Esophagus squamous epithelium (tissue), 5 donors: ENCODE data around the gene LRRC45. TPM values are rescaled to one million over a fixed set of nuclear protein-coding genes. Genes with fewer than 3 reads are reported as not detected.

Source experiments
- DNase-seq: peaks from one replicate; lab custom pipeline; 2025; lab: John Stamatoyannopoulos, UW
- H3K27ac ChIP-seq, 4 donors: fragments of 200-600 bp; sonication (generic); one replicate each; pipeline ENCODE4 v1.5.1; 2016 to 2019; ENCODE audit warnings: mild to moderate bottlenecking in 1 of 4
- H3K27me3 ChIP-seq, 4 donors: fragments of 200-600 bp; sonication (generic); 1 replicate in 3 of 4; 2 replicates in 1 of 4; pipeline versions ENCODE4 v1.5.1 to v1.6.0; 2017 to 2021; ENCODE audit warnings: antibody characterized with exemption in 1 of 4
- H3K36me3 ChIP-seq, 3 donors: fragments of 200-600 bp; sonication (generic); one replicate each; pipeline ENCODE4 v1.5.1; 2016 to 2019
- H3K4me1 ChIP-seq, 3 donors: fragments of 200-600 bp; sonication (generic); one replicate each; pipeline ENCODE4 v1.5.1; 2017 to 2019
- H3K4me3 ChIP-seq, 4 donors: fragments of 200-600 bp; sonication (generic); 1 replicate in 3 of 4; 2 replicates in 1 of 4; pipeline ENCODE4 v1.5.1; 2016 to 2019; ENCODE audit warnings: mild to moderate bottlenecking in 2 of 4, moderate library complexity in 1 of 4
- H3K9me3 ChIP-seq, 3 donors: fragments of 200-600 bp; sonication (generic); one replicate each; pipeline ENCODE4 v1.5.1; 2016 to 2019
- POLR2A ChIP-seq, 4 donors: fragments of 450-650 bp; IDR thresholded peaks; one replicate each; pipeline ENCODE4 v1.6.1; 2017; ENCODE audit warnings: antibody characterized with exemption in 4 of 4, mild to moderate bottlenecking in 4 of 4, moderate library complexity in 3 of 4
- WGBS, 2 donors: methylation state at CpG; one replicate each; pipeline ENCODE4 v1.1.5; 2018; 5-methylcytosine and 5-hydroxymethylcytosine counted together
- intact Hi-C: fragments of 100-400 bp; cut with DNase I; formaldehyde crosslinking; loops from one replicate; pipeline ENCODE4 v1.15.0; 2022
- total RNA-seq, 4 donors: library from RNA; depleted of rRNA; stranded (reverse); fragments of >200 nt; gene quantifications; one replicate each; pipeline ENCODE4 v1.1.0, GENCODE V29; 2016
- TF ChIP-seq, protein P1 (sequence below), 6 experiments: fragments of 450-650 bp in 4 of 6; fragments of 200-600 bp in 2 of 6; sonication (generic) in 2 of 6; IDR thresholded peaks; one replicate each; pipeline ENCODE4 v1.5.1; 2016 to 2019; ENCODE audit warnings: antibody characterized with exemption in 6 of 6, mild to moderate bottlenecking in 4 of 6, moderate library complexity in 4 of 6
- donor health status: DM: yes; HTN: yes; CAD: no.

The LRRC45 gene
- total RNA-seq, 4 donors from 2014 or later, result 9.7 to 21.2 (median 18.3) TPM

DNA sequence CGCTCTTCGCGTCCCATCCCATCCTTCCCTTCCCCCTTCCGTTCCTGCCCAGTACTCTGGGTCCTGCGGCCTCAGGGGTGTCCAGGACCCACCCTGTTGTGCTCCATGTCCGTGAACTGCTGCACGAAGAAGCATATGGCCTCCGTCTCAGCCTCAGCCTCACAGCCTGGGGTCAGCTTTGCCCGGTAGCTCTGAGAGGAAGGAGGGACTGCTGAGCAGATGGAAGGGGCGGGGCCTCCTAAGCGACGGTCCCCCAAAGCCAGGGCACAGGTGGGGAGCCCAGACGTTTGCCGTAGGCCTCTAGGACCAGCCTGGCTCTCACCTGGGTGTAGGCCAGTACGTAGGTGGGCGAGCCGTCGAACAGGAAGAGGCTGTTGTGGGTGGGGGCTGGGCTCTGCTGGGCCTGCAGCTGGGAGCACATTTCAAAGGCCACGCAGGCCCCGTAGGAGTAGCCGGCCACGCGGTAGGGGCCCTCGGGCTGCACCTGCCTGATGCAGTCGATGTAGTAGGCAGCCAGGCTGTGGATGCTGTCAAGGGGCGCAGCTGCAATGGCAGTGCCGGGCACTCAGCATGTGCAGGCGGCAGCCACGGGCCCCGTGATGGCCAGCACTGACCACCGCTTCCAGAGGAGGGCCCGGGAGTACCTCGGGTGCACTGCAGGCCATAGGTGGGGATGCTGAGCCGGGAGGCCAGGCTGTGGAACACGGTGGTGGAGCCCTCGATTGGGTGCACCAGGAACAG, 57.1 kb downstream of the LRRC45 start:
- WGBS, 2 donors, result 89 to 92% methylated on average over 9 to 16 of the region's 36 CpGs
- intact Hi-C loops, result no loop called here
- Histone ChIP-seq H3K36me3 (peaks cover 51 to 82% (median 58%) of the 10 kb centered on the region in 3 donors), H3K4me3 (no peak overlapping the region), H3K4me1 (peaks cover 0 to 6% (median 0%) of the 10 kb centered on the region in 3 donors), H3K27ac (no peak overlapping the region), H3K27me3 (no peaks in the 10 kb centered on the region), H3K9me3 (no peaks in the 10 kb centered on the region)
- DNase-seq, result no peak
- no peak for TF ChIP-seq POLR2A (IDR thresholded peaks at IDR 0.05)
- TF ChIP-seq, protein P1, sequence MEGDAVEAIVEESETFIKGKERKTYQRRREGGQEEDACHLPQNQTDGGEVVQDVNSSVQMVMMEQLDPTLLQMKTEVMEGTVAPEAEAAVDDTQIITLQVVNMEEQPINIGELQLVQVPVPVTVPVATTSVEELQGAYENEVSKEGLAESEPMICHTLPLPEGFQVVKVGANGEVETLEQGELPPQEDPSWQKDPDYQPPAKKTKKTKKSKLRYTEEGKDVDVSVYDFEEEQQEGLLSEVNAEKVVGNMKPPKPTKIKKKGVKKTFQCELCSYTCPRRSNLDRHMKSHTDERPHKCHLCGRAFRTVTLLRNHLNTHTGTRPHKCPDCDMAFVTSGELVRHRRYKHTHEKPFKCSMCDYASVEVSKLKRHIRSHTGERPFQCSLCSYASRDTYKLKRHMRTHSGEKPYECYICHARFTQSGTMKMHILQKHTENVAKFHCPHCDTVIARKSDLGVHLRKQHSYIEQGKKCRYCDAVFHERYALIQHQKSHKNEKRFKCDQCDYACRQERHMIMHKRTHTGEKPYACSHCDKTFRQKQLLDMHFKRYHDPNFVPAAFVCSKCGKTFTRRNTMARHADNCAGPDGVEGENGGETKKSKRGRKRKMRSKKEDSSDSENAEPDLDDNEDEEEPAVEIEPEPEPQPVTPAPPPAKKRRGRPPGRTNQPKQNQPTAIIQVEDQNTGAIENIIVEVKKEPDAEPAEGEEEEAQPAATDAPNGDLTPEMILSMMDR (IDR thresholded peaks at IDR 0.05), result no peak

Other genes starting within 250 kb of the LRRC45 start
- not detected for gene GCGR, start 219.2 kb upstream of the LRRC45 start, total RNA-seq
- gene MCRIP1, start 190.0 kb upstream of the LRRC45 start, total RNA-seq, result 10 to 100 TPM in 3 of 4 donors, 1 to 10 TPM in 1; 8.7 to 28.0 (median 13.2) TPM
- not detected for gene PPP1R27, start 188.3 kb upstream of the LRRC45 start, total RNA-seq
- 1,000 to 10,000 TPM in 3 of 4 donors, 100 to 1,000 TPM in 1; 459 to 2,191 (median 1,569) TPM for gene P4HB, start 162.8 kb upstream of the LRRC45 start, total RNA-seq
- 100 to 1,000 TPM; 166 to 239 (median 176) TPM for gene ARHGDIA, start 152.0 kb upstream of the LRRC45 start, total RNA-seq
- gene ALYREF, start 131.7 kb upstream of the LRRC45 start, total RNA-seq, result 100 to 1,000 TPM in 2 of 4 donors, 10 to 100 TPM in 2; 75.3 to 133 (median 95.0) TPM
- gene ANAPC11, start 131.6 kb upstream of the LRRC45 start, total RNA-seq, result 100 to 1,000 TPM in 3 of 4 donors, 10 to 100 TPM in 1; 92.9 to 133 (median 104) TPM
- 1 to 10 TPM in 3 of 4 donors, under 1 TPM in 1; 0.53 to 7.4 (median 1.5) TPM for gene NPB, start 121.1 kb upstream of the LRRC45 start, total RNA-seq
- 10 to 100 TPM; 18.6 to 38.5 (median 34.6) TPM for gene PCYT2, start 111.9 kb upstream of the LRRC45 start, total RNA-seq
- 10 to 100 TPM; 52.6 to 81.0 (median 60.7) TPM for gene SIRT7, start 105.1 kb upstream of the LRRC45 start, total RNA-seq
- 10 to 100 TPM in 3 of 4 donors, 1 to 10 TPM in 1; 10.0 to 26.6 (median 23.5) TPM for gene MAFG, start 95.6 kb upstream of the LRRC45 start, total RNA-seq
- 10 to 100 TPM; 14.0 to 24.3 (median 17.4) TPM for gene PYCR1, start 86.0 kb upstream of the LRRC45 start, total RNA-seq
- not detected for gene MYADML2, start 76.1 kb upstream of the LRRC45 start, total RNA-seq
- under 1 TPM in 3 of 4 donors, not detected in 1; 0.11 to 0.94 (median 0.19) TPM for gene NOTUM, start 62.1 kb upstream of the LRRC45 start, total RNA-seq
- gene ASPSCR1, start 45.7 kb upstream of the LRRC45 start, total RNA-seq, result 10 to 100 TPM; 10.1 to 21.0 (median 17.1) TPM
- 100 to 1,000 TPM in 2 of 4 donors, 10 to 100 TPM in 2; 52.1 to 144 (median 106) TPM for gene CENPX, start 427 bp upstream of the LRRC45 start, total RNA-seq
- gene RAC3, start 8.4 kb downstream of the LRRC45 start, total RNA-seq, result 10 to 100 TPM in 1 of 4 donors, 1 to 10 TPM in 3; 4.9 to 10.4 (median 7.0) TPM
- 100 to 1,000 TPM in 3 of 4 donors, 10 to 100 TPM in 1; 89.1 to 162 (median 135) TPM for gene DCXR, start 14.4 kb downstream of the LRRC45 start, total RNA-seq
- 10 to 100 TPM; 24.9 to 38.1 (median 31.2) TPM for gene RFNG, start 28.5 kb downstream of the LRRC45 start, total RNA-seq
- gene GPS1, start 28.6 kb downstream of the LRRC45 start, total RNA-seq, result 10 to 100 TPM; 62.8 to 76.9 (median 69.5) TPM
- 100 to 1,000 TPM in 3 of 4 donors, 10 to 100 TPM in 1; 53.3 to 125 (median 105) TPM for gene DUS1L, start 42.5 kb downstream of the LRRC45 start, total RNA-seq
- 100 to 1,000 TPM in 2 of 4 donors, 10 to 100 TPM in 2; 72.8 to 302 (median 143) TPM for gene FASN, start 74.9 kb downstream of the LRRC45 start, total RNA-seq
- 10 to 100 TPM in 2 of 4 donors, 1 to 10 TPM in 2; 7.9 to 22.1 (median 9.8) TPM for gene CCDC57, start 189.5 kb downstream of the LRRC45 start, total RNA-seq
- 10 to 100 TPM; 18.8 to 32.9 (median 21.7) TPM for gene SLC16A3, start 205.7 kb downstream of the LRRC45 start, total RNA-seq